GM06990 (cell line): ENCODE measurements around the gene KANSL1.

Experiments used
- DNase-seq: peaks from one replicate; pipeline ENCODE4 v3.0.0-alpha.2; 2011; ENCODE audit not compliant: insufficient read length; ENCODE audit errors: extremely low read depth
- H3K27me3 ChIP-seq: replicated peaks from 2 replicates; pipeline ENCODE4 v1.6.0; 2011; ENCODE audit warnings: low read length; ENCODE audit not compliant: control insufficient read depth, insufficient read depth
- H3K36me3 ChIP-seq: 2 replicates; pipeline ENCODE4 v1.5.1; 2011; ENCODE audit warnings: low read length; ENCODE audit not compliant: control insufficient read depth, insufficient read depth
- H3K4me3 ChIP-seq: replicated peaks from 2 replicates; pipeline ENCODE4 v1.5.1; 2011; ENCODE audit warnings: low read depth, mild to moderate bottlenecking, control low read depth, low read length
- CTCF ChIP-seq: IDR thresholded peaks from 2 replicates; pipeline ENCODE4 v1.5.1; 2011; ENCODE audit warnings: low read length, control low read depth, mild to moderate bottlenecking, inconsistent platforms; ENCODE audit not compliant: insufficient read depth, poor library complexity, severe bottlenecking

Gene KANSL1

GRCh38 chr17:46171939-46172338, 21.3 kb downstream of the KANSL1 start:
- Histone ChIP-seq H3K27me3 (no peaks in the 10 kb centered on the region), H3K4me3 (no peak overlapping the region), H3K36me3 (peaks cover 16% of the 10 kb centered on the region)
- TF ChIP-seq CTCF = no peak
- no peak for DNase-seq

- no peak for TF ChIP-seq CTCF
Measured at GRCh38 chr17:46170639-46171429, 22.4 kb downstream of the KANSL1 start.

GRCh38 chr17:46169913-46170638, 23.2 kb downstream of the KANSL1 start:
- no peak for DNase-seq
- Histone ChIP-seq H3K4me3 (no peak overlapping the region), H3K27me3 (no peaks in the 10 kb centered on the region), H3K36me3 (peaks cover 16% of the 10 kb centered on the region)
- no peak for TF ChIP-seq CTCF

More at GRCh38 chr17:46170639-46171429, 22.4 kb downstream of the KANSL1 start:
- Histone ChIP-seq H3K27me3 (no peaks in the 10 kb centered on the region), H3K36me3 (peaks cover 16% of the 10 kb centered on the region), H3K4me3 (no peak overlapping the region)
- no peak for DNase-seq

GRCh38 chr17:46167826-46168569, 25.2 kb downstream of the KANSL1 start:
- DNase-seq = no peak
- TF ChIP-seq CTCF = no peak
- Histone ChIP-seq H3K36me3 (peaks cover 16% of the 10 kb centered on the region), H3K4me3 (no peak overlapping the region), H3K27me3 (no peaks in the 10 kb centered on the region)

- no peak for TF ChIP-seq CTCF
- Histone ChIP-seq H3K36me3 (peaks cover 16% of the 10 kb centered on the region), H3K27me3 (no peaks in the 10 kb centered on the region), H3K4me3 (no peak overlapping the region)
- DNase-seq = no peak
Measured at GRCh38 chr17:46167267-46167666, 26.0 kb downstream of the KANSL1 start.
